ENCODE measurements around the gene MTAP. TPM values are rescaled to one million over a fixed set of nuclear protein-coding genes. Genes with fewer than 3 reads are reported as not detected.
A peak's percentile ranks its signal among the peaks of the same experiment; 100 is the strongest.

Gene MTAP
- total RNA-seq, 4 donors from 2014 or later: 3.6 to 65.8 (median 39.4) TPM

GRCh38 chr9:21795483-21795882, 7.0 kb upstream of the MTAP start:
- Histone ChIP-seq H3K27ac (no peak overlapping the region), H3K9me3 (no peaks in the 10 kb centered on the region), H3K36me3 (no peaks in the 10 kb centered on the region), H3K4me3 (no peak overlapping the region), H3K27me3 (peaks cover 0 to 7% of the 10 kb centered on the region in 2 donors), H3K4me1 (no peaks in the 10 kb centered on the region)
- DNase-seq: no peak
- no peak for TF ChIP-seq POLR2A (IDR thresholded peaks at IDR 0.05)
- no peak for TF ChIP-seq CTCF (IDR thresholded peaks at IDR 0.05)
- intact Hi-C loops (cut with DNase I; ENCODE audit: low total_unique reads): no loop called here

- Histone ChIP-seq H3K4me1 (no peaks in the 10 kb centered on the region), H3K36me3 (no peaks in the 10 kb centered on the region), H3K4me3 (no peak overlapping the region), H3K27me3 (peaks cover 0 to 7% of the 10 kb centered on the region in 2 donors), H3K9me3 (no peaks in the 10 kb centered on the region), H3K27ac (no peak overlapping the region)
- intact Hi-C loops (cut with DNase I; ENCODE audit: low total_unique reads): no loop called here
- DNase-seq: no peak
- no peak for TF ChIP-seq CTCF (IDR thresholded peaks at IDR 0.05)
- no peak for TF ChIP-seq POLR2A (IDR thresholded peaks at IDR 0.05)
Observed at GRCh38 chr9:21796768-21797167, 5.7 kb upstream of the MTAP start.

GRCh38 chr9:21800931-21801682, 1.3 kb upstream of the MTAP start:
- intact Hi-C loops (cut with DNase I; ENCODE audit: low total_unique reads): loop anchor here (10.0 kb wide), 1 partner anchor 466 kb away; the partner anchor contains the start of gene KLHL9
- peak overlapping the region; percentile 68 to 92 for H3K4me3 ChIP-seq
- TF ChIP-seq CTCF (IDR thresholded peaks at IDR 0.05) (no peak), POLR2A (IDR thresholded peaks at IDR 0.05) (no peak)
- DNase-seq: no peak
- H3K4me1 ChIP-seq: peaks cover 0 to 3% of the 10 kb centered on the region in 2 donors
- H3K36me3 ChIP-seq: no peaks in the 10 kb centered on the region
- no peaks in the 10 kb centered on the region for H3K27me3 ChIP-seq
- H3K27ac ChIP-seq: peak overlapping the region; percentile 93 to 94
- H3K9me3 ChIP-seq: no peaks in the 10 kb centered on the region

GRCh38 chr9:21801683-21802417, 586 bp upstream of the MTAP start:
- no peak for TF ChIP-seq POLR2A (IDR thresholded peaks at IDR 0.05)
- no peak for TF ChIP-seq CTCF (IDR thresholded peaks at IDR 0.05)
- intact Hi-C loops (cut with DNase I; ENCODE audit: low total_unique reads): loop anchor here (10.0 kb wide), 1 partner anchor 467 kb away; the partner anchor contains the start of gene KLHL9
- Histone ChIP-seq H3K9me3 (no peaks in the 10 kb centered on the region), H3K4me3 (peak overlapping the region; percentile 68 to 92), H3K27me3 (no peaks in the 10 kb centered on the region), H3K36me3 (no peaks in the 10 kb centered on the region), H3K4me1 (peaks cover 0 to 3% of the 10 kb centered on the region in 2 donors), H3K27ac (peak overlapping the region; percentile 93 to 94)
- peak; percentile 80 for DNase-seq

- no peak for DNase-seq
- no peaks in the 10 kb centered on the region for H3K36me3 ChIP-seq
- intact Hi-C loops (cut with DNase I; ENCODE audit: low total_unique reads): loop anchor here (10.0 kb wide), 1 partner anchor 469 kb away; the partner anchor contains the start of gene KLHL9
- H3K4me3 ChIP-seq: peak overlapping the region; percentile 68 to 92
- H3K27me3 ChIP-seq: no peaks in the 10 kb centered on the region
- TF ChIP-seq POLR2A (IDR thresholded peaks at IDR 0.05) (no peak), CTCF (IDR thresholded peaks at IDR 0.05) (no peak)
- H3K9me3 ChIP-seq: no peaks in the 10 kb centered on the region
- H3K27ac ChIP-seq: peak overlapping the region; percentile 93 to 94
- H3K4me1 ChIP-seq: peaks cover 0 to 3% of the 10 kb centered on the region in 2 donors
Observed at GRCh38 chr9:21803649-21804048, 1.2 kb downstream of the MTAP start.
